DMS 273 (cell line): ENCODE data around the gene VEGFC.
A peak's percentile ranks its signal among the peaks of the same experiment; 100 is the strongest.

Experiments used
- DNase-seq: peaks from one replicate; lab custom pipeline; 2025; ENCODE audit not compliant: unreplicated experiment; lab: John Stamatoyannopoulos, UW

The VEGFC gene

DNA sequence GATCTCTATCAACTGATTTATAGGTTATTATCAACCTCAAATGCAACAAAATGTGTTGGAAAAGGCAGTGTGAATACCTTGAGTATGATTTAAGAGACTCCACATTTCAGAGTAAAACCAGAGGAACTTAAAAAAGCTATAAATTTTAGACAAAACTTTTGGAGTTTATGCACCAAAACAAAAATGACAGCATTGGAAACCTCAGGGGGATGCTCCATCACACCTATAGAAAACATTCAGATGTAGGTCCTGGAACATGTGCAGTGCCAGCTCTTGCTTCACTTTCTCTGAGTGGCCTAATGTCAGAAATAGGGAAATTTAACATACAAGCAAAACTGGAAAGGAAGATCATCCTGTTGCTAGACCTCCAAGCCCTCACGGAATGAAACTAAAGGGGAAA, 5.8 kb upstream of the VEGFC start:
- no peak for DNase-seq

GRCh38 chr4:176795441-176795840, 2.7 kb upstream of the VEGFC start:
- DNase-seq: no peak

- no peak for DNase-seq
Measured at GRCh38 chr4:176794651-176795050, 1.9 kb upstream of the VEGFC start.

DNA sequence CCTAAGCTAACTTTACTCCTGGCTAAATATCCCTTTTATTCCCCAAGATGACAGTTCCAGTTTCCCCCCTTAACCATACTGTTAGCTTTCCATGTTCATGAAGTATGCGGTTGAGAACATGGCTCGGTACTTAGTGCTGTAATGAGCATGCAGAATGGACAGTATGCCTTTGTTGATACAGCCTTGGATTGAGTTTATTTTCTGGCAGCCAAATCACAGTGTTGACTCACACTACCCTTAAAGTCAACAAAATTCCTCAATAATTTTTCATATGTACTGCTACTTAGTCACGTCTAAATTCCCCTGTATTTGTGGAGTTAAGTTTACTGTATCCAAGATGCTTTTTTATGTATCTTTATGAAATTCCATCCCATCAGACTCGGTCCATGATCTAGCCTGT, 1.4 kb upstream of the VEGFC start:
- no peak for DNase-seq

DNA sequence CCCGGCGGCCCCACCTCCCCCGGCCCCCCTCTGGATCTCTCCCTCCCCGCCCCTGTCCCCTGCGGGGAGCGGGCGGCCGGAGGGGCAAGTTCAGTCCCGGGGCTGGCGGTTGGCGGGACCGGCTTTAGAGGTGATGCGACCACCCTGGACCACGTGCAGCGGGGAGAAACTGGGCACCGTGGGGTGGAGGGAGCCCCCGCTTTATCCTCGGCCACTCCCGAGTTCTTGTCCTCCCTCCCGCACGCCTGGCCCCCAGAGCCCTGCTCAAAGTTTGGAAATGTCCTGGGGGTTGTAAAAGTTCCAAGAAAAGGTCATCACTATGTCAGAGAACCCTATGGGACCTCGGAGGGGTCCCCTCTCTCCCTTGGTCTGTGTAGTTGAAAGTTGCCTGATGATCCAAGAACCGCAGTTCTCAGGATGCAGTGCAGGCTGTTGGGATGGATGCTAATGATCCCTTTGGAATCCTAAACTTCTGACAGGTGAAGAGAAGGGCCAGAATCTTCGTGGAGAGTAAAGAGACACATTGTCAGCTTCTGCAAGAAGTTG, 411 bp upstream of the VEGFC start:
- no peak for DNase-seq

DNA sequence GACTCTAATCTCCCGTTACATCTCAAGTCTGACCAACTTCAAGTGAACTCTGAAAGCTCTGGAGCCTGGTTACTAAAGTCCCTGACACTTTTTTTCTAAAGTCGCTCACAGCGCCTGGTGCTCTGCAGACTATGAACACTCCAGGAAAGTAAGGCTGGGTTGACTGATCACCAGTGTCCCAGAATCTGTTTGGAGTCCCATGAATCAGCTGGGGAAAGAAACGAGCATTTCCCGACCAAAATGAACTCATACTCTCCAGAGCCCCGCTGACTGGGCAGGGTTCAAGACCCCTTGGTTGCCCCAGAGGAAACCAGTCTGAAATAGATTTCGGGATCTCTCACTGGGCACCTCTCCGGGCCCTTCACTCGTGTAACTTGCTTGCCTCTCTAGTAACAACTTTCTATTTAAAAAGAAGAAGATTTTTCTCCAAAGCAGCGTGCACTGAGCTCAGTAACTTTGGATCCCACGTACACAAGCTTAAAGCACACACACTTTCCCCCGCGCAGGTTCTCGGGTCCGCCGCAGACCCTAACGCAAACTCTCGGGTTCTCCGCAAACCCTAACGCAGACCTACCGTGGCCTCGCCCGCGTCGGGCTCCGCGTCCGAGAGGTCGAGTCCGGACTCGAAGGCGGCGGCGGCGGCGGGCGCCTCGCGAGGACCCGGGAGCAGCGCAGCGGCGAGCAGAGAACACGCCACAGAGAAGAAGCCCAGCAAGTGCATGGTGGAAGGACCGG, 964 bp downstream of the VEGFC start:
- peak; percentile 14 for DNase-seq

GRCh38 chr4:176790398-176790797, 2.3 kb downstream of the VEGFC start:
- no peak for DNase-seq

GRCh38 chr4:176789955-176790354, 2.8 kb downstream of the VEGFC start:
- DNase-seq: peak; percentile 38

- DNase-seq: no peak
Measured at GRCh38 chr4:176788971-176789370, 3.8 kb downstream of the VEGFC start.

- no peak for DNase-seq
Measured at GRCh38 chr4:176788248-176788647, 4.5 kb downstream of the VEGFC start.

DNA sequence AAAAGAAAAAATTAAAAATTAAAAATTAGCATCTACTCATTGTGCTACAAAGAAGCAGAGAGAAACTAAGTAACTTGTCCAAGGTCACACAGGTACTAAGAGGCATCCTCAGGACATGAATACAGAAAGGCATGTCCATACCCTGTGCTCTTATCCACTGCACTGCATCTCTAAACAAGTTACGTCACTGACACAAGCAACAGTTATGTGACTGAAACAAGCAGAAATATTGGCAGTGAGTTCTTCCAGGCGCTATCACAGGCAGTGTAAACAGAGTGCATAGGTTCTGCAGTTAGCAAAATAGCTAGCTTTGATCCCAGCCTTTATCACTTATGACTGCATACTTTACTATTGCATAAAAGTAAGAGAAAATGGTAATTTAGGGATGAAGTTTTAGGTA, 7.9 kb downstream of the VEGFC start:
- DNase-seq: no peak

DNA sequence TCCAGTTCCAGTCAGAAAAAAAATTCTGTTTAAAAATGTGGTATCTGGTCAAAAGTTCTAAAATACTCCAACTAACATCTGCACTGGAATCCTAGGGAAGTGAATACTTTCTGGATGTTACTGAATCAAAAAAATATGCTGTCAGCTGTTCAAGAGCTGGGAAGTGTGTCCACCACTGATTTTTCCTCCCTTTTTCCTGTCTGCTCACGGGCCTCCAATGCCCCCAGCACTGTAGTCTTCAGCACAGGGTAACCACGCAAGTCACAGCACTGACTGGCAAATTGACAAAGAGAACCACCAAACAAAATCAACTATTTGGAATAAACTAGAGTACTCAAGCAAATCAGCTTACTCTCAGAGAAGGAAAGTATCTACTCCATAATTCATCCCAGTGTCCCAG, 9.9 kb downstream of the VEGFC start:
- DNase-seq: no peak

DNA sequence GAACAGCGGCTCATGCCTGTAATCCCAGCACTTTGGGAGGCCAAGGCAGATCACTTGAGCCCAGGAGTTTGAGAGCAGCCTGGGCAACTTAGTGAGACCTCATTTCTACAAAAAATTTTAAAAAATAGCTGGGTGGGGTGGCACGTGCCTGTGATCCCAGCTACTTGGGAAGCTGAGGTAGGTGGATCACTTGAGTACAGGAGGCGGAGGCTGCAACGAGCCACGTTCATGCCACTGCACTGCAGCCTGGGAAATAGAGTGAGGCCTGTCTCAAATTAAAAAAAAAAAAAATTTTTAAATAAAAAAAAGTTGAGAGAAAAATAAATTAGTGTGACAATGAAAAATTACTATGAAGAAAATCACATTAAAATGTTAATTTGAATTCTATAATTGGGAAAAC, 10.5 kb downstream of the VEGFC start:
- no peak for DNase-seq

GRCh38 chr4:176781739-176782100, 11.0 kb downstream of the VEGFC start:
- DNase-seq: no peak

DNA sequence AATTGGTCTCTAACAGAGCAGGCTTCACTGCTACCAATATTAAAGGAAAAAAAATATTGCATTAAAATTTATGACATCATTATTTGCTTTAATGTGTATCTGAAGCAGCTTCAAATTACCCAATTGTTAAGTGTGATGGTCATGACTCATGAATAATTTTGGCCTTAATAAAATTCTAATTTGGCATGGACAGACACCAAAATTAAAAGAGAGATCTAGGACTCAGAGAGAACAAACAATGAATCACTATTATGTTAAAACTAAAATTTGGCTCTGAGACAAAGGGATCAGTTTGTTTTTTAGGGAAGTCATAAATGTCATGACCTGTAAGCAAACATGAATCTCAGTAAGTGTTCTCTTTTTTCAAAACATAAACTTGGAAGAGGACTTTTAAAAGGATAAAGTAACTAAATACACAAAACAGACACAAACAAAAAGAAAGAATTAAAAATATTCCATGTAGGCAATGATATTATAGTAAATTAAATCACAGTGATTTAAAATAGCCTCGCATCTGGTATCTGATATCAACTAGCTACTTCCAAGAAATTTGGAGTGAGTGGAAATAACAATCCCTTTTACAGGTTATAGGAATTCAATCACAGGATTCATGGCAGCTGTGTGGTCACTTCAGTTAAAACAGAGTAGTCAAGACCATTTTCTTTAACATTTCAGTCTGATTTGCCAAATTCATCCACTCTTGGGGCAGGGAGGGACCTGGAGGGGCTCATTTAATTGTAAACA, 11.6 kb downstream of the VEGFC start:
- no peak for DNase-seq

GRCh38 chr4:176779421-176779820, 13.3 kb downstream of the VEGFC start:
- DNase-seq: no peak

GRCh38 chr4:176778491-176778890, 14.2 kb downstream of the VEGFC start:
- DNase-seq: no peak

GRCh38 chr4:176778063-176778462, 14.7 kb downstream of the VEGFC start:
- no peak for DNase-seq

- no peak for DNase-seq
Measured at GRCh38 chr4:176775338-176775737, 17.4 kb downstream of the VEGFC start.

DNA sequence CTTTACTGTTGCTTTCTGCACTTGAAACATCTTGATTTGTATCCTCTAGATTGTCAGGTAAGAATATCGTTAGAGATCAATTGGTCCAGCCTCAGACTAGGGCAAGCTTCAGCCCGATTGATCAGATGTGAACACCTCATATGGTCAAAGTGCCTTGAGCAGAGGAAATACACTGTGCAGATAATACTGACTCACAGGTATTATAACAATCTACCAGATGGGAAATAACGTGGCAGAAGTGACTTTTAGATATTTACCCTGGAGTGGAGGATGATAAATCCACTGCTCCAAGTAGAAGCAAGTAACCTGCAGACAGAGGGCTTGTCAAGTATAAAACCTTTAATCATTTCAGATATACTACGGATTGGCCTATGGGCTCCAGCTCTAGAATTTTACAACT, 17.9 kb downstream of the VEGFC start:
- DNase-seq: no peak

GRCh38 chr4:176769514-176769913, 23.2 kb downstream of the VEGFC start:
- DNase-seq: no peak

GRCh38 chr4:176767183-176767582, 25.5 kb downstream of the VEGFC start:
- DNase-seq: no peak
